Gastrocnemius medialis (tissue), 4 donors: ENCODE data around the gene ENOPH1. TPM values are rescaled to one million over a fixed set of nuclear protein-coding genes. Genes with fewer than 3 reads are reported as not detected.

ENCODE experiments used
- ATAC-seq, 2 donors: fragments of 150-250 bp; one replicate each; pipeline ENCODE4 v1.9.1; 2016
- DNase-seq, 2 donors: peaks; one replicate each; pipeline ENCODE4 v3.0.0-alpha.2; 2019
- H3K27ac ChIP-seq, 4 donors: fragments of 200-600 bp; sonication (generic); 1 replicate in 1 of 4; 2 replicates in 3 of 4; pipeline ENCODE4 v1.5.1; 2016 to 2018; ENCODE audit warnings: mild to moderate bottlenecking in 2 of 4, moderate library complexity in 1 of 4
- H3K27me3 ChIP-seq, 3 donors: fragments of 200-600 bp; sonication (generic) in 2 of 3; 1 replicate in 1 of 3; 2 replicates in 2 of 3; pipeline versions ENCODE4 v1.5.1 to v1.6.0; 2016 to 2019; ENCODE audit warnings: mild to moderate bottlenecking in 1 of 3, moderate library complexity in 1 of 3
- H3K36me3 ChIP-seq, 2 donors: fragments of 200-600 bp; sonication (generic) in 1 of 2; one replicate each; pipeline ENCODE4 v1.5.1; 2017 to 2018
- H3K4me1 ChIP-seq, 2 donors: fragments of 200-600 bp; sonication (generic) in 1 of 2; one replicate each; pipeline ENCODE4 v1.5.1; 2016 to 2017; ENCODE audit warnings: mild to moderate bottlenecking in 2 of 2
- H3K4me3 ChIP-seq, 4 donors: fragments of 200-600 bp; sonication (generic) in 3 of 4; 1 replicate in 1 of 4; 2 replicates in 3 of 4; pipeline ENCODE4 v1.5.1; 2016 to 2019; ENCODE audit warnings: mild to moderate bottlenecking in 2 of 4
- H3K9me3 ChIP-seq, 3 donors: fragments of 200-600 bp; sonication (generic) in 2 of 3; 1 replicate in 1 of 3; 2 replicates in 2 of 3; pipeline ENCODE4 v1.5.1; 2016 to 2019
- CTCF ChIP-seq, 5 experiments: fragments of 450-650 bp in 3 of 5; fragments of 200-600 bp in 2 of 5; sonication (generic) in 2 of 5; IDR thresholded peaks in 4 of 5; conservative IDR thresholded peaks in 1 of 5; 1 replicate in 4 of 5; 2 replicates in 1 of 5; pipeline ENCODE4 v1.5.1; 2016 to 2019; ENCODE audit warnings: antibody characterized with exemption in 5 of 5, mild to moderate bottlenecking in 3 of 5, moderate library complexity in 3 of 5
- POLR2A ChIP-seq, 2 donors: fragments of 450-650 bp; IDR thresholded peaks; one replicate each; pipeline ENCODE4 v1.6.1; 2017; ENCODE audit warnings: antibody characterized with exemption in 2 of 2, mild to moderate bottlenecking in 2 of 2, moderate library complexity in 2 of 2
- in situ Hi-C, 4 donors: fragments of 200-750 bp; cut with MboI; loops; one replicate each; pipeline versions ENCODE4 v1.15.0 to v1.8.0; 2017; ENCODE audit warnings: low sequenced_read_pairs in 4 of 4
- intact Hi-C: fragments of 100-400 bp; cut with DNase I; formaldehyde crosslinking; loops from one replicate; pipeline ENCODE4 v1.15.1; 2023; ENCODE audit warnings: low total_unique reads
- total RNA-seq, 4 donors: library from RNA; depleted of rRNA; stranded (reverse); fragments of >200 nt; gene quantifications; one replicate each; pipeline versions ENCODE4 v1.1.0 to v1.2.3, GENCODE V29; 2016

ENOPH1 gene
- total RNA-seq, 4 donors from 2014 or later, result 7.1 to 15.9 (median 14.8) TPM

- no peak for ATAC-seq
- no peaks in the 10 kb centered on the region for H3K9me3 ChIP-seq
- no peaks in the 10 kb centered on the region for H3K36me3 ChIP-seq
- H3K4me1 ChIP-seq, result no peaks in the 10 kb centered on the region
- H3K27me3 ChIP-seq, result no peaks in the 10 kb centered on the region
- no peak for TF ChIP-seq CTCF (IDR thresholded peaks at IDR 0.05 in 4 of 5, conservative IDR thresholded peaks at IDR 0.05 in 1 of 5)
- no peak for DNase-seq
- no peak overlapping the region for H3K27ac ChIP-seq
- no peak overlapping the region for H3K4me3 ChIP-seq
- in situ Hi-C loops (no loop called here), intact Hi-C loops (no loop called here)
Observed at GRCh38 chr4:82508806-82509428, 78.5 kb downstream of the ENOPH1 start.

- Histone ChIP-seq H3K4me1 (peaks cover 0 to 3% of the 10 kb centered on the region in 2 donors), H3K27me3 (no peaks in the 10 kb centered on the region), H3K9me3 (no peaks in the 10 kb centered on the region), H3K27ac (no peak overlapping the region), H3K4me3 (no peak overlapping the region), H3K36me3 (no peaks in the 10 kb centered on the region)
- intact Hi-C loops, result no loop called here
- no peak for DNase-seq
- in situ Hi-C loops, result no loop called here
- ATAC-seq, result no peak
- TF ChIP-seq CTCF (IDR thresholded peaks at IDR 0.05 in 4 of 5, conservative IDR thresholded peaks at IDR 0.05 in 1 of 5) (no peak), POLR2A (IDR thresholded peaks at IDR 0.05) (no peak)
Observed at GRCh38 chr4:82510216-82510615, 79.8 kb downstream of the ENOPH1 start.

Other genes with a start within 250 kb of the ENOPH1 start
- 10 to 100 TPM; 26.9 to 46.0 (median 37.4) TPM for gene HNRNPD, start 56.6 kb upstream of the ENOPH1 start, total RNA-seq
- gene HNRNPDL, start 128 bp upstream of the ENOPH1 start, total RNA-seq, result 100 to 1,000 TPM; 151 to 275 (median 226) TPM
- 10 to 100 TPM in 1 of 4 donors, 1 to 10 TPM in 3; 5.5 to 13.5 (median 7.8) TPM for gene TMEM150C, start 131.4 kb downstream of the ENOPH1 start, total RNA-seq